Measurements from ENCODE around the gene TAF1A. TPM values are rescaled to one million over a fixed set of nuclear protein-coding genes. Genes with fewer than 3 reads are reported as not detected.

TAF1A gene
- total RNA-seq, 1 donor from 2014 or later: 32.8 TPM

DNA sequence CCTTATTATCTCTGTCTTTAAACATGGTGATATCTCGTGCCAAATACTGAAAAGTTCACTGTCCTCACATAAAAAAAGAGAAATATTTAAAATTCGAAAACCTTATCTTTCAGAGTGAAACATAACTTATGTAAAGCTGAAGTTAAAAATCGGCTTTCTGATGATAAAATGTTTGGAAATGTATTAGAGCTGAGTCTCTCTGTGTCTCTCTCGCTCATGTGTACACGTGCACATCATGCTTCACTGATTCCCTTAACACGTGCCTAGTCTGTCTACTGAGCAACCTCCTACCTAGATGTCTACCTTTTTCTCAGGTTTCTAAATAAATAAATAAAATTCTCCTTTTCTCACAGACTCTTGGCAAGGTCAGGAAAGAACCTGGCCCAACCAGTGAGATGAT is 58.9 kb downstream of the TAF1A start:
- no peak overlapping the region for H3K27ac Mint-ChIP-seq
- no peak for DNase-seq (ENCODE audit: low spot score)
- Histone ChIP-seq H3F3A (ENCODE audit: low read depth) (no peaks in the 10 kb centered on the region), H3K27me3 (no peaks in the 10 kb centered on the region), H3K36me3 (no peaks in the 10 kb centered on the region), H2AFZ (replicated peaks) (no peak overlapping the region), H3K79me2 (ENCODE audit: low read depth) (no peaks in the 10 kb centered on the region), H3K9ac (no peak overlapping the region), H3K4me1 (no peaks in the 10 kb centered on the region), H4K20me1 (ENCODE audit: low read depth) (no peaks in the 10 kb centered on the region), H3K9me3 (ENCODE audit: low read depth) (no peaks in the 10 kb centered on the region), H3K4me2 (no peak overlapping the region), H3K27ac (no peak overlapping the region), H3K4me3 (no peak overlapping the region)
- H3K9me3 Mint-ChIP-seq: no peaks in the 10 kb centered on the region
- no peak overlapping the region for H3K4me3 Mint-ChIP-seq
- H3K4me1 Mint-ChIP-seq: no peaks in the 10 kb centered on the region
- TF ChIP-seq EZH2phosphoT487 (IDR thresholded peaks at IDR 0.05) (no peak), CTCF (IDR thresholded peaks at IDR 0.05) (no peak), EZH2 (IDR thresholded peaks at IDR 0.05) (no peak)
- no peaks in the 10 kb centered on the region for H3K36me3 Mint-ChIP-seq
- H3K27me3 Mint-ChIP-seq (ENCODE audit: insufficient read depth, low read depth): peaks cover 2% of the 10 kb centered on the region

- no peaks in the 10 kb centered on the region for H3F3A ChIP-seq (ENCODE audit: low read depth)
- H4K20me1 ChIP-seq (ENCODE audit: low read depth): no peaks in the 10 kb centered on the region
- no peaks in the 10 kb centered on the region for H3K36me3 ChIP-seq
- no peak for TF ChIP-seq EZH2 (IDR thresholded peaks at IDR 0.05)
- TF ChIP-seq EZH2phosphoT487 (IDR thresholded peaks at IDR 0.05): no peak
- no peak for TF ChIP-seq CTCF (IDR thresholded peaks at IDR 0.05)
- Mint-ChIP-seq H3K4me1 (no peaks in the 10 kb centered on the region), H3K4me3 (no peak overlapping the region), H3K9me3 (no peaks in the 10 kb centered on the region), H3K27me3 (ENCODE audit: insufficient read depth, low read depth) (peaks cover 2% of the 10 kb centered on the region), H3K36me3 (no peaks in the 10 kb centered on the region), H3K27ac (no peak overlapping the region)
- no peaks in the 10 kb centered on the region for H3K27me3 ChIP-seq
- H3K9ac ChIP-seq: no peak overlapping the region
- no peaks in the 10 kb centered on the region for H3K9me3 ChIP-seq (ENCODE audit: low read depth)
- no peaks in the 10 kb centered on the region for H3K4me1 ChIP-seq
- H3K4me3 ChIP-seq: no peak overlapping the region
- H3K4me2 ChIP-seq: no peak overlapping the region
- H3K79me2 ChIP-seq (ENCODE audit: low read depth): no peaks in the 10 kb centered on the region
- H3K27ac ChIP-seq: no peak overlapping the region
- H2AFZ ChIP-seq (replicated peaks): no peak overlapping the region
- no peak for DNase-seq (ENCODE audit: low spot score)
Measured at GRCh38 chr1:222529916-222530315, 59.8 kb downstream of the TAF1A start.

GRCh38 chr1:222529181-222529580 is 60.6 kb downstream of the TAF1A start:
- H3K27me3 ChIP-seq: no peaks in the 10 kb centered on the region
- Mint-ChIP-seq H3K36me3 (no peaks in the 10 kb centered on the region), H3K4me1 (no peaks in the 10 kb centered on the region), H3K27me3 (ENCODE audit: insufficient read depth, low read depth) (peaks cover 2% of the 10 kb centered on the region), H3K9me3 (no peaks in the 10 kb centered on the region), H3K4me3 (no peak overlapping the region), H3K27ac (no peak overlapping the region)
- H3K36me3 ChIP-seq: no peaks in the 10 kb centered on the region
- no peak overlapping the region for H3K9ac ChIP-seq
- H3K4me1 ChIP-seq: no peaks in the 10 kb centered on the region
- DNase-seq (ENCODE audit: low spot score): no peak
- TF ChIP-seq EZH2 (IDR thresholded peaks at IDR 0.05): no peak
- TF ChIP-seq CTCF (IDR thresholded peaks at IDR 0.05): no peak
- TF ChIP-seq EZH2phosphoT487 (IDR thresholded peaks at IDR 0.05): no peak
- no peak overlapping the region for H3K4me2 ChIP-seq
- H3K79me2 ChIP-seq (ENCODE audit: low read depth): no peaks in the 10 kb centered on the region
- no peaks in the 10 kb centered on the region for H4K20me1 ChIP-seq (ENCODE audit: low read depth)
- H3K27ac ChIP-seq: no peak overlapping the region
- no peak overlapping the region for H2AFZ ChIP-seq (replicated peaks)
- no peaks in the 10 kb centered on the region for H3K9me3 ChIP-seq (ENCODE audit: low read depth)
- no peaks in the 10 kb centered on the region for H3F3A ChIP-seq (ENCODE audit: low read depth)
- H3K4me3 ChIP-seq: no peak overlapping the region

All from neural progenitor cell (in vitro differentiated cells).